Calu3 (cell line): ENCODE results near the gene GABRR1. TPM values are rescaled to one million over a fixed set of nuclear protein-coding genes. Genes with fewer than 3 reads are reported as not detected.
"Not testable (repeated sequence)": the region's sequence is repeated elsewhere in the genome, so short reads cannot be mapped to it uniquely, and the experiment has no call there.

Experiments
- BruUV-seq: library from RNA; stranded (reverse); fragments of 400-500 nt; replicated peaks from 2 replicates; lab custom pipeline; 2021; lab: Mats Ljungman, UMichigan
- CTCF ChIA-PET: fragments of 300-600 bp; sonication (Branson Sonifier 250); formaldehyde crosslinking; loops from one replicate; lab custom pipeline; 2022; ENCODE audit warnings: antibody characterized with exemption; lab: Charles Lee
- DNase-seq: peaks from one replicate; pipeline ENCODE4 v3.0.0; 2022
- H3K27ac Mint-ChIP-seq: one replicate; pipeline ENCODE4 v1.8.0; 2022; ENCODE audit warnings: mixed read lengths; ENCODE audit not compliant: unreplicated experiment
- H3K27me3 Mint-ChIP-seq: one replicate; pipeline ENCODE4 v1.8.0; 2022; ENCODE audit warnings: mixed read lengths; ENCODE audit not compliant: unreplicated experiment
- H3K36me3 Mint-ChIP-seq: one replicate; pipeline ENCODE4 v1.8.0; 2022; ENCODE audit warnings: mild to moderate bottlenecking, moderate library complexity, mixed read lengths; ENCODE audit not compliant: insufficient read depth, unreplicated experiment
- H3K4me1 Mint-ChIP-seq: one replicate; pipeline ENCODE4 v1.8.0; 2022; ENCODE audit warnings: mild to moderate bottlenecking, low read depth, mixed read lengths; ENCODE audit not compliant: unreplicated experiment
- H3K4me3 Mint-ChIP-seq: one replicate; pipeline ENCODE4 v1.8.0; 2022; ENCODE audit warnings: mild to moderate bottlenecking, low read depth, moderate library complexity, mixed read lengths; ENCODE audit not compliant: unreplicated experiment
- H3K9me3 Mint-ChIP-seq: one replicate; pipeline ENCODE4 v1.8.0; 2022; ENCODE audit warnings: low read depth, mixed read lengths; ENCODE audit not compliant: unreplicated experiment
- intact Hi-C: fragments of 100-400 bp; cut with micrococcal nuclease; formaldehyde crosslinking; loops from one replicate; pipeline ENCODE4 v1.10.0; 2022; ENCODE audit not compliant: unreplicated experiment
- total RNA-seq: library from RNA; stranded (reverse); gene quantifications from 2 replicates; pipeline ENCODE4 v1.2.3, GENCODE V29; 2022
- TF ChIP-seq, protein P1 (sequence below): fragments of 200-600 bp; IDR thresholded peaks from one replicate; pipeline ENCODE4 v1.8.0; 2022; ENCODE audit warnings: antibody characterized with exemption; ENCODE audit not compliant: unreplicated experiment

Gene GABRR1
- total RNA-seq, 1 experiment from 2014 or later, result not detected

DNA sequence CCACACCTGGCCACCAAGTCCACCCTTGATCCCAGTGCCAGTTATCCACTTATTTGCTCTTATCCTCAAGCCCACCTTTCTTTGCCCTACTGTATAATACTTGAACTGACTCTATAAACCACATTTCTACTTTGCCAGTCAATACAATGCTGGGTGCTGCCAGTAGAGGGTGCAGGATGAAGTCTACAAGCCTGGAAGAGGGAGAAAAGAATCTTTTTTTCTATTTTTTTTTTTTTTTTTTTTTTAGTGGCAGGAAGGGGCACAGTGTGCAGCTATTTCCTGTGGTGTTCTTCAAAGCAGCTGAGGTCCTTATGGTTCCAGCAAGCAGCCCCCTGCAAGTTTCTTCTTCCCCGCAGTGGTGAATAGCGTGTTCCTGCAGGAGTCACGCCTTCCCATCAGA, 22.2 kb upstream of the GABRR1 start:
- H3K4me3 Mint-ChIP-seq, result no peak overlapping the region
- CTCF ChIA-PET, result no interaction called here
- peaks cover 17% of the 10 kb centered on the region for H3K4me1 Mint-ChIP-seq
- TF ChIP-seq, protein P1, sequence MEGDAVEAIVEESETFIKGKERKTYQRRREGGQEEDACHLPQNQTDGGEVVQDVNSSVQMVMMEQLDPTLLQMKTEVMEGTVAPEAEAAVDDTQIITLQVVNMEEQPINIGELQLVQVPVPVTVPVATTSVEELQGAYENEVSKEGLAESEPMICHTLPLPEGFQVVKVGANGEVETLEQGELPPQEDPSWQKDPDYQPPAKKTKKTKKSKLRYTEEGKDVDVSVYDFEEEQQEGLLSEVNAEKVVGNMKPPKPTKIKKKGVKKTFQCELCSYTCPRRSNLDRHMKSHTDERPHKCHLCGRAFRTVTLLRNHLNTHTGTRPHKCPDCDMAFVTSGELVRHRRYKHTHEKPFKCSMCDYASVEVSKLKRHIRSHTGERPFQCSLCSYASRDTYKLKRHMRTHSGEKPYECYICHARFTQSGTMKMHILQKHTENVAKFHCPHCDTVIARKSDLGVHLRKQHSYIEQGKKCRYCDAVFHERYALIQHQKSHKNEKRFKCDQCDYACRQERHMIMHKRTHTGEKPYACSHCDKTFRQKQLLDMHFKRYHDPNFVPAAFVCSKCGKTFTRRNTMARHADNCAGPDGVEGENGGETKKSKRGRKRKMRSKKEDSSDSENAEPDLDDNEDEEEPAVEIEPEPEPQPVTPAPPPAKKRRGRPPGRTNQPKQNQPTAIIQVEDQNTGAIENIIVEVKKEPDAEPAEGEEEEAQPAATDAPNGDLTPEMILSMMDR, result no peak
- H3K27ac Mint-ChIP-seq, result no peak overlapping the region
- no TSS peak for BruUV-seq
- intact Hi-C loops, result no loop called here
- no peaks in the 10 kb centered on the region for H3K9me3 Mint-ChIP-seq
- DNase-seq, result peak; percentile 12
- no peaks in the 10 kb centered on the region for H3K27me3 Mint-ChIP-seq
- no peaks in the 10 kb centered on the region for H3K36me3 Mint-ChIP-seq

DNA sequence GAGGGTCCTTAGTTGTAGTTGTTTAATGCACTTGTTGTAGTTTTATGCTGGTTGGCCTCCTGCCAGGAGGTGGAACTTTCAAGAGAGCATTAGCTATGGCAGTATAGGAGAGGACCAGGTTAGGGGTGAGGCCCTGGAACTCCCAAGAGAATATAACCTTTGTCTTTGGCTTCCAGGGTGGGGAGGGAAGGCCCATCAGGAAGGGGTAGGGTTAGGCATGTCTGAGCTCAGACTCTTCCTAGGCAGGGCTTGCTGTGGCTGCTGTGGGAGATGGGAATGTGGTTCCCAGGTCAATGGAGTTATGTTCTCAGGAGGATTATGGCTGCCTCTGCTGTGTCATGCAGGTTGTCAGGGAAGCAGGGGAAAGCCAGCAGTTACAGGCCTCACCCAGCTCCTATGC, 20.0 kb upstream of the GABRR1 start:
- CTCF ChIA-PET, result no interaction called here
- H3K4me3 Mint-ChIP-seq, result no peak overlapping the region
- H3K9me3 Mint-ChIP-seq, result no peaks in the 10 kb centered on the region
- H3K4me1 Mint-ChIP-seq, result peaks cover 2% of the 10 kb centered on the region
- intact Hi-C loops, result no loop called here
- TF ChIP-seq, protein P1, result no peak
- H3K27ac Mint-ChIP-seq, result no peak overlapping the region
- peaks cover 19% of the 10 kb centered on the region for H3K27me3 Mint-ChIP-seq
- no peak for DNase-seq
- BruUV-seq, result no TSS peak
- H3K36me3 Mint-ChIP-seq, result no peaks in the 10 kb centered on the region

DNA sequence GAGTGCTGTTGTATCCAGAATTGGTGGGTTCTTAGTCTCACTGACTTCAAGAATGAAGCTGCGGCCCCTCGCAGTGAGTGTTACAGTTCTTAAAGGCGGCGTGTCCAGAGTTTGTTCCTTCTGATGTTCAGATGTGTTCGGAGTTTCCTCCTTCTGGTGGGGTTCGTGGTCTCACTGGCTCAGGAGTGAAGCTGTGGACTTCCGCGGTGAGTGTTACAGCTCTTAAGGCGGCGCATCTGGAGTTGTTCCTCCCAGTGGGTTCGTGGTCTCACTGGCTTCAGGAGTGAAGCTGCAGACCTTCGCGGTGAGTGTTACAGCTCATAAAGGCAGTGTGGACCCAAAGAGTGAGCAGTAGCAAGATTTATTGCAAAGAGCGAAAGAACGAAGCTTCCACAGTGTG, 16.4 kb upstream of the GABRR1 start:
- H3K36me3 Mint-ChIP-seq, CTCF ChIA-PET, BruUV-seq, H3K27ac Mint-ChIP-seq, DNase-seq, H3K4me3 Mint-ChIP-seq, H3K9me3 Mint-ChIP-seq, H3K4me1 Mint-ChIP-seq, intact Hi-C loops: not testable (repeated sequence)
- H3K27me3 Mint-ChIP-seq, result peaks cover 30% of the 10 kb centered on the region

DNA sequence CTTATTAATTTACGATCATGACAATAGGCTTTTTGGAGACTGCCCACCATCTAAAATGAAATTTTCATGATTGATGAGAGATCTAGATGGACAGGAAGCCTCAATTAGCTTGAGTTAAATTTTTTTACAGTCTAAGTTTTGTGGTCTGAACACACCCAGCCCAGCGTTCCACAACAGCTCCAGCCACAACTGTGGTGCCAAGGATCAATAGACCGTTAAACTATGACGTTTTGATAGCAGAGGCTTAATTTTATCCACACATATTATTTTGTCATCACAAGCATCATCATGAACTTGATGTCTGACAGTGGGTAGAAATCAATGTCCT, 5.5 kb upstream of the GABRR1 start:
- intact Hi-C loops, result no loop called here
- CTCF ChIA-PET, result no interaction called here
- no TSS peak for BruUV-seq
- no peaks in the 10 kb centered on the region for H3K36me3 Mint-ChIP-seq
- peaks cover 18% of the 10 kb centered on the region for H3K27me3 Mint-ChIP-seq
- no peak overlapping the region for H3K27ac Mint-ChIP-seq
- peaks cover 5% of the 10 kb centered on the region for H3K9me3 Mint-ChIP-seq
- H3K4me3 Mint-ChIP-seq, result no peak overlapping the region
- TF ChIP-seq, protein P1, result no peak
- no peak for DNase-seq
- no peaks in the 10 kb centered on the region for H3K4me1 Mint-ChIP-seq

DNA sequence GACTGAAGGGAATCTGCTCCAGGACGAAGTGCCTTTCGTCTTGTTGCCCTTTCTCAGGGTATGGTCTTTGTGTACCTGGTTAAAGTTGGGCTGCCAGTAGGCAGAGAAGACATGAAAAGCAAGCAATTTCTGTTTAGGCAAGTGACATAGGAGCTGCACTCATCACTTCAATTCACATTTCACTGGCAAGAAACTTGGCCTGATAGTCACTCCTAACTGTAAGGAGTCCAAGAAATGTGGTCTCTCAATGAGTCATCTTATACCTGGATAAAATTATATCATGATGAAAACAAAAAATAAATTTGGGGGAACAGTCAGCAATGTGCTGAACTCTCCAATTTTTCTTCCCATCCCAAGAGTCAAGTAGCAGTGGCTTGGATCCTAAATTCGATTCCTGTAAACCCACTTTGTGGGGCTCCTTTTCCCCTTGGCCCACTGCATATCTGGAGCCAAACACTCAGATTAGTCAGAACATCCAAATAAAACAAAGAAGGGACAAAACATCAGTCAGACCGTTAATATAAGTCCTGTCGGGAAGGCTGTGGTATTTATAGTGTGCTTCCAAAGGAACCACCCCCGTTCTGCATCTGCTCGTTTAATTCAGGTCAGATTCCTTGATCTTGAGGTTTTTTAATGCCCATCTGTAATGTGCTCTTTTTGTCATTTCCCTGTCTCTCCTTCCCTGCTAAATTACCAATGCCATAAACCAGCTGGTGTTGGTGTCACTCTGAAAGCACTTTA, 5.0 kb upstream of the GABRR1 start:
- no peaks in the 10 kb centered on the region for H3K36me3 Mint-ChIP-seq
- peaks cover 18% of the 10 kb centered on the region for H3K27me3 Mint-ChIP-seq
- intact Hi-C loops, result no loop called here
- DNase-seq, result no peak
- peaks cover 5% of the 10 kb centered on the region for H3K9me3 Mint-ChIP-seq
- H3K4me1 Mint-ChIP-seq, result no peaks in the 10 kb centered on the region
- BruUV-seq, result no TSS peak
- CTCF ChIA-PET, result no interaction called here
- no peak overlapping the region for H3K27ac Mint-ChIP-seq
- no peak overlapping the region for H3K4me3 Mint-ChIP-seq
- TF ChIP-seq, protein P1, result no peak
